T-helper 1 cell (primary cell): ENCODE data around the gene MPHOSPH9.
A peak's percentile ranks its signal among the peaks of the same experiment; 100 is the strongest.

ENCODE experiments used
- DNase-seq, 5 donors: peaks; one replicate each; pipeline ENCODE4 v3.0.0-alpha.2; 2012 to 2020

MPHOSPH9 gene

DNA sequence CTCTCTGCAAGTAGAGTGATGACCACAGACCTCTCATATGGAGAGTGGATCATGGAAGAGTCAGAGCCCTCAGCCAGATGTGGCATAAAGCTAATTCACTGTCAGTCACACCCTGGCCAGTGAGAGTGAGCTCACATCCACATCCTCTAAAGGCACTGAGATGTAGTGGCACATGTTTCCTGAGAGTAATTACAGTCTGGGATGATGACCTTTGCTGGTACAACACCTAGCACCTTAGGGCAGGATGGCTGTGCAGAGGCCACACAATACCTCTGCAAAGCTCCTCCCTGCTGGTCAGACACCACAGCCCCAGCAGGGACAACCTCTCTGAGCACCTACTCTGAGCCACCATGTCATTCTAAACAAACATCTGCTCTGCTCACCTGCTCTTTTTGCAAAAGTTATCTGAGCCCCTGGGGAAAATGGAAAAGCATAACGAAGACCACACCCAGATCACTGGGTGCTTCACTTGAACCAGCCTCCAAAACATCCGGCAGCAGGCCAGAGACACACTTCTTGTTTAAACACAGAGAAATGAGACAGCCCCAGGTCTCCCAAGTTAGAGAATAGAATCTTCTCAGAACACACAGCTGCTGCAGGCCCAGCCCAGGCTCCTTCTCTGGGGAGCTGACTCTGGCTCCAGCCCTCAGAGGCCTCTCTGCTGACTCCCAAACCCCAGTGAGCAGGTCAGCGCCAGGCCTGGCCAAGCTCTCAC is 112.3 kb downstream of the MPHOSPH9 start:
- DNase-seq: peak in 1 of 5 donors; percentile 55

GRCh38 chr12:123119808-123120207 is 113.1 kb downstream of the MPHOSPH9 start:
- DNase-seq: peak in 2 of 5 donors; percentile 6 to 69

DNA sequence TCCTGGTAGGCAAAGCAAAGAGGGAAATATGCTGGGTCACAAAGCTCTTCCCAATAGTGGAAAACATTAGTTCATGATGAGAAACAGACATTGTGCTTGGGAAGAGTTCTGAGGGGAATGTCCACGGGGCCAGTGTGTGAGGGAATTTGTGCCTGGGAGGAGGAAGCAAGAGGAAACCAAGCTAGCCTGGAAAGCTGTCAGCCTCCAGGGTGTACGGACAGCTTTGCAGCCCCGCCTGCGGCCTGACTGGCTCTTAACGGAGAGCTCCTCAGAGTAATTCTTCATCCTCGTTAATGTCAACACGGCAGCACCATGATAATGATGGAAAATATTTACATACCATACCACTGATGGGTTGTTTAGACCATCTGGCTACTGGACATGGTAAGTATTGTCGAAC is 114.4 kb downstream of the MPHOSPH9 start:
- no peak for DNase-seq

DNA sequence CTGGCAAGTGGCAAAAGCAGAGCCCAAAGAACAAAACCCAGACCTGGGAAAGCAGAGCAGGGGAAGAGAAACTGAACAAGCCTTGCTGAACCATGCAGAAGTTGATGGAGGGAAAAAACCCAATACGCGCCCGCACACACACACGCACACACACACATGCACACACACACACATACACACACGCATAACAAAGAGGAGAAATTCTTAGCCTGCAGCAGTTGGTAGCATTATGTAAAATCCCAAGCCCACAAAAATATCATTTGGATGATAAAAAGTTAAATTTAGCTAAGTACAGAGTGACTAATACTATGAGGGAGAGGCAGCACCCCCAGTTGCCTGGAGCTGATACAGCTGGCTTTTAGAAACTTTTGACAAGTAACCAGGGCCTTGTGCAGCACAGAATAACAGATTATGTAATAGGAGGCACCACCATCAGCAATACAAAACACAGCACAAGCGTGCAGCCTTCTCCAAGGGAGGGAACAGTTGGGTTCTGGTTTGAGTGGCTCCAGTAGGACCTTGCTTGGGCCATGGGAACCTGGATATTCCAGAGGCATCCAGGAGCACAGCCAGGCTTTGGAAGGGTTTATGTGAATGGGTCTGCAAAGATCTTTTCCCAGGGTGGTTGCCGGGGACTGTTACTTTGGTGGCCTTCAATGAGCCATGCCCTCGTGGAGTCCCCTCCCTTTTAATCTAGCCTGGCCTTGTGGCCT is 117.4 kb downstream of the MPHOSPH9 start:
- DNase-seq: no peak

- DNase-seq: no peak
These were observed 118.4 kb downstream of the MPHOSPH9 start for GRCh38 chr12:123114304-123115083.

- no peak for DNase-seq
These were observed 119.9 kb downstream of the MPHOSPH9 start for GRCh38 chr12:123113026-123113425.

DNA sequence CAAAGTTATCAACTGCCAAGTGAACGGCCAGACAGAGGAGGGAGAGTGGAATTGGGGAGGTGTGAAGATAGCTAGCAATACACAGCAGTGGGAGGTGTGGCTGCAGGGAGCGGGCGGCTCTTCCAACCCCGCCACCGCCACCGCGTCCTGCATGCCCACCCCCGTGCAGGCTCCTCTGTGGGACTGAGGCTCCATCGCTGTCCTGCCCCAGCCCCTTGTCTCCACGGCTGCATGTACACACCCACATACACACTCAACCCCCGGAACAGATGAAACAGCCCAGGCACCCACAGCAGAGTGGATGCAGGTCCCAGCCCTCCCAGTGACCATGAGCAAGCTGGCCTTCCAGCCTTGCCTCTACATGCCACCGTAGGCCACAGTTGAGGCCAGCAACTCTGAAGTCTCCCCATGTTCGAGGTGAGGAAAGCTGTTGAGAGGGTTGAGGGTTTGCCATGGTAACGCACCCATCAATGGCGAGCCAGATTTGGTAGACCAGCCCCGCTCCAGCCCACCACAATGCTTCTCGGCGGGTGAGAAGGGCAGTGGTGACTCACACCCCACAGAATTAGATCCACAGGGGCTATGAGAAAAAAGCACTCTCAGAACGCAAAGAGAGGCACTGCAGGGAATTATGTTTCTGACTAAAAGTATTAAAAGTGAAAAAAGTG is 121.3 kb downstream of the MPHOSPH9 start:
- no peak for DNase-seq

DNA sequence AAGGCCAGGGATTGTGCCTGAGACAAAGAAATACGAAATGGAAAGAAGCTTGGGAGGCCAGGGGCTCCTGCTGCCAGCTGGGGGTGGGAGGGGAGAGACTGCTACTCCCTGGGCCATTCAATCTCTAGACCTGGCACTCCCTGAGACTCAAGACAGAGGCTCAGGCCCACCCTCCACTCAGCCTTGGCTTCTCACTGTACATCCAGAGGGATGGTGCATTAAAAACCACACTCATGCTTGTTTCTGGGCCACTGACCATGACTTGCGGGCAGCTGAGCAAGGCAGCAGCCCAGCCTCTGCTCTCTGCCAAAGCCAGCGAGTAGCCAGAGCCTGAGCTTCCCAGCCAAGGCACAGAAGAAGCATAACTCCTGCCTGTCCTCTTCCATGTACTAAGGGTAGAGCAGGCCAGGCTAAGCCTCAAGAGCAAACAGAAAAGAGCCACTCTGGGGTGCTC is 123.6 kb downstream of the MPHOSPH9 start:
- DNase-seq: no peak

DNA sequence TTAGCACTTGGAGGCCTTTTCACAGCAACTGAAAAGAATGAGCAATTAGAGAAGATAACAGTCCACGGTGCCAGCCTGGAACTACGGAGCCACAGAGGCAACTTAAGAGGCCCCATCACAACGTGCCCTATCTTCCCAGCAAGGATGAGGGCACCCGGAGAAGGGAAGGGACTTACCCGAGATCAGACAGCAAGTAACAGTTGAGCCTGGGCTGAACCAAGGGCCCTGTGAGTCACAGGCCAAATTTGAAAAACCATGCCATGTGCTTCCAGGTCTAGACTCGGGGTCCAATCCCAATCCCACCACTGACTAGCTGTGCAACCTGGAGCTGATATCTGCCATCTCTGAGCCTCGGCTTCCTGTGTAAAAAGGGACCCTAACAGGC is 124.3 kb downstream of the MPHOSPH9 start:
- DNase-seq: no peak

- no peak for DNase-seq
These were observed 124.8 kb downstream of the MPHOSPH9 start for GRCh38 chr12:123107926-123108681.

DNA sequence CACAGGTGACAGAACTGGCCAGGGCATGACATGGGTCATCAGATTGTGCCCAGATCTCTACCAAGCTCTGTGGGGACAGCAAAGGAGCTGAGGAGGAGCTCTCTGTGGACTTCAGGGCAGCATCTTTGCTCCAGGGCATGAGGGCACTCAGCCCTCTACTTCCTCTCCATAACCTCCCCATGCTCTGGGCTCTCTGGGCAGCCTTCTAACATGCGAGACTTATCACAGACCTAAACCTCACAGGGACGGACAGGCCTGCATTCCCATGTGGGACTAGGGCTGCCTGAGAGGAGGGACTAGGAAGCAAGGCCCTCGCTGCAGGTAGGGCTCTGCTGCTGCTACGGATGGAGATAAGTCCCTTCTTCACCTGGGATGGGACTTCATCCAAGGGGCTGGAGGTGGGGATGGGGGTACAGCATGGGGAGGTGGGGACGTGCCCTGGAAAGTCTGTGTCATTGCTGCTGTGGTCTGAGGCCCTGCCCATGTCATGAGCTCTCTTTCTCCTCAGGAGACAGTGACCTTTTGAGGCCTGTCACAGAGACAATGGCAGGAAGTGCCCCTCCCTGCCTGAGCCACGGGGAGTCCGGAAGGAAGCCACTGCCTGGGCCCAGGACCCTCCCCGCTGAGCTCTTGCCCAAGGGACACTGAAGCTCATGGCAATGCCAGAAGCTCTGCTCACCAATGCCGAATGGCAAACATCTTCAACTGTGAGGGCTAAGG is 126.1 kb downstream of the MPHOSPH9 start:
- peak in 4 of 5 donors; percentile 17 to 90 (median 25) for DNase-seq

- no peak for DNase-seq
These were observed 127.6 kb downstream of the MPHOSPH9 start for GRCh38 chr12:123105211-123105826.

- DNase-seq: no peak
These were observed 128.1 kb downstream of the MPHOSPH9 start for GRCh38 chr12:123104809-123105208.
